ENCODE results near the gene SPACA5.
A peak's percentile ranks its signal among the peaks of the same experiment; 100 is the strongest.
"Not testable (repeated sequence)": the region's sequence is repeated elsewhere in the genome, so short reads cannot be mapped to it uniquely, and the experiment has no call there.

Gene SPACA5

GRCh38 chrX:48021026-48021900 lies 14.5 kb downstream of the SPACA5 start:
- DNase-seq (ENCODE audit: low read depth) = peak; percentile 52

- no peak for DNase-seq (ENCODE audit: low read depth)
Measured at GRCh38 chrX:48022100-48022499, 15.3 kb downstream of the SPACA5 start.

- no peak for DNase-seq (ENCODE audit: low read depth)
Measured at GRCh38 chrX:48022738-48023137, 15.9 kb downstream of the SPACA5 start.

GRCh38 chrX:48025561-48025960 lies 18.8 kb downstream of the SPACA5 start:
- DNase-seq (ENCODE audit: low read depth) = peak; percentile 24

GRCh38 chrX:48027545-48027944 lies 20.8 kb downstream of the SPACA5 start:
- not testable (repeated sequence) for DNase-seq (ENCODE audit: low read depth)

GRCh38 chrX:48028091-48028490 lies 21.3 kb downstream of the SPACA5 start:
- no peak for DNase-seq (ENCODE audit: low read depth)

GRCh38 chrX:48030237-48030636 lies 23.4 kb downstream of the SPACA5 start:
- no peak for DNase-seq (ENCODE audit: low read depth)

GRCh38 chrX:48030641-48031173 lies 23.9 kb downstream of the SPACA5 start:
- not testable (repeated sequence) for DNase-seq (ENCODE audit: low read depth)

GRCh38 chrX:48035891-48036290 lies 29.1 kb downstream of the SPACA5 start:
- DNase-seq (ENCODE audit: low read depth) = no peak

GRCh38 chrX:48043056-48043455 lies 36.3 kb downstream of the SPACA5 start:
- no peak for DNase-seq (ENCODE audit: low read depth)

- DNase-seq (ENCODE audit: low read depth) = no peak
Measured at GRCh38 chrX:48045410-48046311, 38.9 kb downstream of the SPACA5 start.

- no peak for DNase-seq (ENCODE audit: low read depth)
Measured at GRCh38 chrX:48046846-48047245, 40.1 kb downstream of the SPACA5 start.

GRCh38 chrX:48058621-48059295 lies 52.0 kb downstream of the SPACA5 start:
- no peak for DNase-seq (ENCODE audit: low read depth)

- no peak for DNase-seq (ENCODE audit: low read depth)
Measured at GRCh38 chrX:48059296-48059639, 52.5 kb downstream of the SPACA5 start.

Data from activated gamma-delta T cell treated with anti-CD3 and anti-CD28 coated beads, Interleukin-2, amount 50 U/mL, for 16 hours (primary cell).